ENCODE data around the gene TNIK. TPM values are rescaled to one million over a fixed set of nuclear protein-coding genes. Genes with fewer than 3 reads are reported as not detected.

The TNIK gene
- polyA plus RNA-seq, 1 donor from 2014 or later, result 19.3 TPM

GRCh38 chr3:171402281-171402680, 57.9 kb downstream of the TNIK start:
- Histone ChIP-seq H3K27me3 (ENCODE audit: insufficient read depth, low read depth, low read length) (no peaks in the 10 kb centered on the region), H3K4me3 (ENCODE audit: low read length) (no peak overlapping the region), H3K27ac (ENCODE audit: low read length) (no peak overlapping the region), H3K9me3 (ENCODE audit: low read length) (no peaks in the 10 kb centered on the region), H3F3A (ENCODE audit: insufficient read depth, low read length, poor library complexity, severe bottlenecking) (no peaks in the 10 kb centered on the region), H3K4me2 (ENCODE audit: low read length) (no peak overlapping the region), H3K9me2 (ENCODE audit: insufficient read depth, low read length) (no peaks in the 10 kb centered on the region), H2AFZ (ENCODE audit: low read depth, low read length) (no peak overlapping the region), H3K79me2 (replicated peaks; ENCODE audit: insufficient read depth, low read length) (no peaks in the 10 kb centered on the region), H3K36me3 (ENCODE audit: insufficient read depth, low read length) (peaks cover 3% of the 10 kb centered on the region), H3K9ac (ENCODE audit: low read length) (no peak overlapping the region), H4K20me1 (ENCODE audit: insufficient read depth) (no peaks in the 10 kb centered on the region)
- no peak for TF ChIP-seq EZH2 (IDR thresholded peaks at IDR 0.05; ENCODE audit: borderline replicate concordance, insufficient read depth, low read length, poor library complexity, severe bottlenecking)
- no peak for TF ChIP-seq REST (IDR thresholded peaks at IDR 0.05; ENCODE audit: borderline replicate concordance)
- no peak for TF ChIP-seq SMC3 (conservative IDR thresholded peaks at IDR 0.05; ENCODE audit: poor library complexity)
- TF ChIP-seq RAD21 (conservative IDR thresholded peaks at IDR 0.05), result no peak
- no peak for TF ChIP-seq CTCF (IDR thresholded peaks at IDR 0.05; ENCODE audit: poor library complexity, severe bottlenecking)
- TF ChIP-seq TAF1 (IDR thresholded peaks at IDR 0.05; ENCODE audit: low read depth), result no peak
- TF ChIP-seq MXI1 (conservative IDR thresholded peaks at IDR 0.05; ENCODE audit: poor library complexity, severe bottlenecking), result no peak
- no peak for TF ChIP-seq EP300 (conservative IDR thresholded peaks at IDR 0.05; ENCODE audit: poor library complexity, severe bottlenecking)
- no peak for TF ChIP-seq POLR2AphosphoS5 (IDR thresholded peaks at IDR 0.05)

GRCh38 chr3:171401432-171401831, 58.8 kb downstream of the TNIK start:
- H3K79me2 ChIP-seq (replicated peaks; ENCODE audit: insufficient read depth, low read length), result no peaks in the 10 kb centered on the region
- no peak overlapping the region for H2AFZ ChIP-seq (ENCODE audit: low read depth, low read length)
- no peaks in the 10 kb centered on the region for H3K27me3 ChIP-seq (ENCODE audit: insufficient read depth, low read depth, low read length)
- H3K9me3 ChIP-seq (ENCODE audit: low read length), result no peaks in the 10 kb centered on the region
- H3K9me2 ChIP-seq (ENCODE audit: insufficient read depth, low read length), result no peaks in the 10 kb centered on the region
- TF ChIP-seq CTCF (IDR thresholded peaks at IDR 0.05; ENCODE audit: poor library complexity, severe bottlenecking) (no peak), POLR2AphosphoS5 (IDR thresholded peaks at IDR 0.05) (no peak), REST (IDR thresholded peaks at IDR 0.05; ENCODE audit: borderline replicate concordance) (no peak), RAD21 (conservative IDR thresholded peaks at IDR 0.05) (no peak), EZH2 (IDR thresholded peaks at IDR 0.05; ENCODE audit: borderline replicate concordance, insufficient read depth, low read length, poor library complexity, severe bottlenecking) (no peak), SMC3 (conservative IDR thresholded peaks at IDR 0.05; ENCODE audit: poor library complexity) (no peak), TAF1 (IDR thresholded peaks at IDR 0.05; ENCODE audit: low read depth) (no peak), MXI1 (conservative IDR thresholded peaks at IDR 0.05; ENCODE audit: poor library complexity, severe bottlenecking) (no peak), EP300 (conservative IDR thresholded peaks at IDR 0.05; ENCODE audit: poor library complexity, severe bottlenecking) (no peak)
- no peaks in the 10 kb centered on the region for H3F3A ChIP-seq (ENCODE audit: insufficient read depth, low read length, poor library complexity, severe bottlenecking)
- no peaks in the 10 kb centered on the region for H4K20me1 ChIP-seq (ENCODE audit: insufficient read depth)
- no peak overlapping the region for H3K4me3 ChIP-seq (ENCODE audit: low read length)
- H3K27ac ChIP-seq (ENCODE audit: low read length), result no peak overlapping the region
- no peak overlapping the region for H3K4me2 ChIP-seq (ENCODE audit: low read length)
- H3K9ac ChIP-seq (ENCODE audit: low read length), result no peak overlapping the region
- peaks cover 3% of the 10 kb centered on the region for H3K36me3 ChIP-seq (ENCODE audit: insufficient read depth, low read length)
